Mononuclear cell (primary cell): Measurements from ENCODE around the gene ACIN1. TPM values are rescaled to one million over a fixed set of nuclear protein-coding genes. Genes with fewer than 3 reads are reported as not detected.
A peak's percentile ranks its signal among the peaks of the same experiment; 100 is the strongest.

Source experiments
- H3K27me3 ChIP-seq: 2 replicates; pipeline ENCODE4 v1.6.0; 2011; ENCODE audit warnings: low read length, control low read depth; ENCODE audit not compliant: insufficient read depth
- H3K4me1 ChIP-seq: 2 replicates; pipeline ENCODE4 v1.5.1; 2011; ENCODE audit warnings: mild to moderate bottlenecking, low read length, control low read depth; ENCODE audit not compliant: insufficient read depth
- H3K4me3 ChIP-seq: 2 replicates; pipeline ENCODE4 v1.5.1; 2011; ENCODE audit warnings: mild to moderate bottlenecking, low read length, moderate library complexity
- H3K9me3 ChIP-seq: 2 replicates; pipeline ENCODE4 v1.5.1; 2011; ENCODE audit warnings: low read depth, mild to moderate bottlenecking, control low read depth, low read length
- total RNA-seq: library from RNA; depleted of rRNA; stranded (reverse); fragments of >200 nt; gene quantifications from one replicate; pipeline ENCODE4 v1.2.3, GENCODE V29; 2012

Gene ACIN1
- total RNA-seq, 1 donor, result 123 TPM

DNA sequence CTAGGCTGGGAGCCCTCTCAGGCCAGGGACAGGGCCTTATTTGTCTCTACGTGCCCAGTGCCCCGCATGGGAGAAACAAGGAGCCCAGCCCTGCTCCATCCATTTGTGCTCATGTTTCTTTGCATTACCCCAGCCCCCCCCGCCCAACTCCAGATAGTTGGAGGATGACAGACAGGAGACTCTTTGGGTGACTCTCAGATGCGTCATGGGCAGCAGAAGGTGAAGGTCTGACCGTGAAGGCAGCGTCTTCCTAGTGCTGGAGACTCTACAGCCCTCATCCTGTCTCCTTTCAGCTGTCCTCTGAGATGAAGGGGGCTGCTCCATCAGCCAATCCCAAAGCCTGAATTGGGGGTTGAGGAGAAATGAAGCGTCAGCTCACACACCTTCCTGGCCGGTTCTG lies 53.2 kb downstream of the ACIN1 start:
- Histone ChIP-seq H3K27me3 (no peaks in the 10 kb centered on the region), H3K9me3 (no peaks in the 10 kb centered on the region), H3K4me1 (no peaks in the 10 kb centered on the region), H3K4me3 (no peak overlapping the region)

- H3K4me3 ChIP-seq, result no peak overlapping the region
- H3K9me3 ChIP-seq, result no peaks in the 10 kb centered on the region
- peaks cover 4% of the 10 kb centered on the region for H3K4me1 ChIP-seq
- no peaks in the 10 kb centered on the region for H3K27me3 ChIP-seq
Measured at GRCh38 chr14:23040100-23040499, 54.8 kb downstream of the ACIN1 start.

GRCh38 chr14:23035303-23036144 lies 59.4 kb downstream of the ACIN1 start:
- Histone ChIP-seq H3K27me3 (no peaks in the 10 kb centered on the region), H3K4me3 (peak overlapping the region; percentile 61), H3K9me3 (no peaks in the 10 kb centered on the region), H3K4me1 (peaks cover 20% of the 10 kb centered on the region)

DNA sequence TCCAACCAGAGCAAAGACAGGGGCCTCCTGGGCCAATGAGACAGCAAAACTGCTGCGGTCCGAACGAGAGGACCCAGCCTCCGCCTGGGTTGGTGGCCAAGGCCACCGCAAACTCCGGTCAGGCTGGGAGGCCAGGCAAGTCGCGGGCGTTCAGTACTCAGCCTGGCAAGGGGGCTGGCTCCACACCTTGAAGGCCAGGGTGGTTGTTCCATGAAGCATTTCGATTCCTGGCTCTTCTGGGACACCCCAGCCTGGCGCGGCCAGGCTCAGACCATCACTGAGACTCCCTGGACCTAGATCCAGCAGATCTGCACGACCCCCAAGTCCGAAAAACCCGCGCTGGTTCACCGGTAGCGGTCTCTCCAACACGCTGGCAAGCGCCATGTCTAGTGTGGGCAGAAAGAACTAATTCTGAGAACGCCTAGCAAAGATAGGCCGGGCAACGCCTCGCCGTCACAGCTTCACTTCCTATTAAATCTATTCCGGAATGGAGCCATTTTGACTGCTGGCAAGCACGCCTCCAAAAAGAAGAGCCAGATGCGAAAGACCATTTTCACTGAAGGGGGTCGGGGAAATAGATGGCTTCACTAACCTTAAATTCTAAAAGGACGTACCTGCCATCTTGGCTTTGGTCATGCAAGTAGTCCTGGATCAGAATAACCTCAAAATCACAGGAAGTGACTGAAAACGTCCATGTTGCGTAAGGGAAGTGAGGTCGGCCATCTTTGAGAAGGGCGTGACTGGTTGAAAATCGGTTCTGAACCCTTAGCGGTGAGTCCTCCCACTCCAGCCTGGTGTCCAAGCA lies 60.2 kb downstream of the ACIN1 start, which contains the start of gene PSMB5:
PSMB5 (minus strand) TSS at position 403 of the 805 bp plus-strand sequence; CDS start at position 384, 19 bp downstream.
- Histone ChIP-seq H3K27me3 (no peaks in the 10 kb centered on the region), H3K4me3 (peak within 1 kb of the TSS; percentile 61), H3K9me3 (no peaks in the 10 kb centered on the region), H3K4me1 (peaks cover 20% of the 10 kb centered on the region)

DNA sequence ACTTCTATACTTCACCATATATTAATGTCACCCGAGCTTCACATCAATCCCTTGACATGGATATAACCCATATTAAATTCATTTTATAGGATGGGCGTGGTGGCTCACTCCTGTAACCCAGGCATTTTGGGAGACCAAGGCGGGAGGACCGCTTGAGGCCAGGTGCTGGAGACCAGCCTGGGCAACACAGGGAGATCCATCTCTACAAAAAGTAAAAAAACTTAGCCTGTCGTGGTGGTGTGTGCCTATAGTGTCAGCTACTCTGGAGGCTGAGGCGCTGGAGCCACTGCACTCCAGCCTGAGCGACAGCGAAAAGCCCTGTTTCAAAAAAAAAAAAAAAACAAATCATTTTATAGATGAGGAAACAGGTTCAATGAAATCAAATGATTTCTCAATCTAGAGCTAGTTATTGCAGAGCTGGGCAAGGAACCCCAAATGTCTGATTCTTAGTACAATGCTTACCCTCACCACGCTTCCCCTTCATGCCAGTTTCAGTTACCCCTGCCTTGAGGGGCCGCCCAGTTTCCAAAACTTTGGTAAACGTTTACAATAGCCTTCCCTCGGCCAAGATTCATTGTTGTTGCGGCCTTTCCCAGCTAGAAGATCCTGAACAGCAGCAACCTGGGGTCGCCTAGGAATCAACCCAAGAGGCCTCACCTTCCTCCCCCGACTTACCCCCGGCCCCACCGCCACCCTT lies 61.0 kb downstream of the ACIN1 start:
- H3K4me1 ChIP-seq, result peaks cover 26% of the 10 kb centered on the region
- H3K4me3 ChIP-seq, result peak overlapping the region; percentile 61
- H3K27me3 ChIP-seq, result no peaks in the 10 kb centered on the region
- H3K9me3 ChIP-seq, result no peaks in the 10 kb centered on the region

DNA sequence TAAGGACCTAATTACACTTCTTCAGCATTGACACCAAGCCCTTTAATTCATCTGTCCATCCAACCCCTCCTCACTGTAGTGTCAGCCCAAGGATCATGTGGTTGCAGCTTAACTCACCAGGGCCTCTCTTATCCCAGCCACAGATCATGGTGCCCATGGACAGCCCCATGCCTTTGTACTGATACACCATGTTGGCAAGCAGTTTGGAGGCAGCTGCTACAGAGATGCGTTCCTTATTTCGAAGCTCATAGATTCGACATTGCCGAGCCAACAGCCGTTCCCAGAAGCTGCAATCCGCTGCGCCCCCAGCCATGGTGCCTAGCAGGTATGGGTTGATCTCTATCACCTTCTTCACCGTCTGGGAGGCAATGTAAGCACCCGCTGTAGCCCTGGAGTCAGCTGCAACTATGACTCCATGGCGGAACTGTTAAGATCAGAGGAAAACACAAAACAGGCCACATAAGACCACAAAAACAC lies 61.6 kb downstream of the ACIN1 start:
- peaks cover 30% of the 10 kb centered on the region for H3K4me1 ChIP-seq
- no peak overlapping the region for H3K4me3 ChIP-seq
- no peaks in the 10 kb centered on the region for H3K27me3 ChIP-seq
- H3K9me3 ChIP-seq, result no peaks in the 10 kb centered on the region

DNA sequence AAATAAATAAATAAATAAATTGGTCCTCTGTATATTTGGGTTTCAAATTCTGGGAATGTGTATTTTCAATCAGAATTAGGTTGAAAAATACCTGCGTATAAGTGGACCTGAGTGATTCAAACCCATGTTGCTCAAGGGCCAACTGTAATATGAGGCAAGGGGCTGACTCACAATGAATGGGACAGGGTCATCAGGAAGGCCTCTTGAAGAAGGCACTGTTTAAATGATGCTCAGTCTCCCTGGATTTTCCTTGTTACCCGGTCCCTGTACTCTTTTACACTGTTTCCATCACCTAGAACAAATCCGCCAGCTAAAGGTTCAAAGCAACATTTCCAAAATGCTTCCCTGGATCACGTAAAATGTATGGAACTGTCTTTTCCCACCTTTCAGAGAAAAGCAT lies 64.0 kb downstream of the ACIN1 start:
- Histone ChIP-seq H3K27me3 (no peaks in the 10 kb centered on the region), H3K4me1 (peaks cover 30% of the 10 kb centered on the region), H3K9me3 (no peaks in the 10 kb centered on the region), H3K4me3 (no peak overlapping the region)

- Histone ChIP-seq H3K4me1 (peaks cover 19% of the 10 kb centered on the region), H3K4me3 (no peak overlapping the region), H3K27me3 (no peaks in the 10 kb centered on the region), H3K9me3 (no peaks in the 10 kb centered on the region)
Measured at GRCh38 chr14:23028799-23029198, 66.1 kb downstream of the ACIN1 start.

DNA sequence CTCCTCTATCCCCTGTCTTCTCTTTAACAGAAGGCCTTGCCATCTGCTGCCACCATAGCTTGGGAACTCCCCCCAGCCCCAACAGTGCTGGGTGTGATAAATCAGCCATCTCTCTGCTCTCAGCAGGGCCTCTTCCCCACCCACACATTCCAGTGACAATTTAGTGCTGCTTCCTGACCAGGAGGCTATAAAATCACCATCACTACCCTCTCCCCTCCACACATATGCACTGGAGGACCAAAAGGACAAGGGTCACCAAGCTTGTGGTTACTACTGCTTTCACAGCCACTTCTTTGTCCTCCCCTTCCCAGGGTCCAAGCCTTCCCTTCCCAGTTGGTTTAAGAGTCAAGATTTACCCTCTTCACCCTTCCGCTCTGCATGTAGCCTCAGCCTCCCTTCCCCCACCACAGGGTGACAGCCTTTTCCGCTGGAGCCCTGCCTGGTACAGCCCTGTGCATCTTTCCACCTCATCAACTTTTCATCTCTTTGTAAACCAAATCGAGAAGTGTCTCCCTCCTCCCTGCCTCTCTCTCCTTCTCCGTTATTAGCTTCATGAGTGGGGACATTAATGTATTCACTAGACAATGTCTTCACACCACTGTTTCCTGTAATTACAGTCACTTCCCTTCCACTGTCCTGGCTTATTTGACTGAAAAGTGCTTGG lies 69.7 kb downstream of the ACIN1 start:
- Histone ChIP-seq H3K4me3 (no peak overlapping the region), H3K9me3 (no peaks in the 10 kb centered on the region), H3K27me3 (no peaks in the 10 kb centered on the region), H3K4me1 (peaks cover 10% of the 10 kb centered on the region)

DNA sequence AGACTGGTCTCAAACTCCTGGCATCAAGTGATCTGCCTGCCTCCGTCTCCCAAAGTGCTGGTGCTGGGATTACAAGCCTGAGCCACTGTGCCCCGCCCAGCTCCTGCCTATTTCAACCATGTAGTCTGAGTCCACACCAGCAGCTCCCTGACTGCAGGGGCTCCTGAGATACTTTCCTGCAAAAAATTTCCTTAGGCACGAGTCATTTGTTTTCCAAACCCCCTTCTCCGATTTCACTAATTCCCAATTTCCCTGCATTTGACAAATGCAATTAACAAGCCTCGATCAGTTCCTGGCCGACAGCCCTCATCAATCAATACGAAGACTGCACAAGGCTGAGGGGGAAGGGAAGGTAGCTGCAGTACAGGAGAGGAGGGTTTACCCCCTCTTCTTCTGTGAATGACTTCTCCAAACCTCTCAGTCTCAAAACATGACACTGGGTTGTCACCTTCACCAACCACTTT lies 70.3 kb downstream of the ACIN1 start:
- Histone ChIP-seq H3K4me1 (peaks cover 10% of the 10 kb centered on the region), H3K27me3 (no peaks in the 10 kb centered on the region), H3K4me3 (no peak overlapping the region), H3K9me3 (no peaks in the 10 kb centered on the region)

GRCh38 chr14:23023795-23024152 lies 71.2 kb downstream of the ACIN1 start:
- Histone ChIP-seq H3K4me3 (no peak overlapping the region), H3K9me3 (no peaks in the 10 kb centered on the region), H3K4me1 (peaks cover 2% of the 10 kb centered on the region), H3K27me3 (no peaks in the 10 kb centered on the region)

- no peaks in the 10 kb centered on the region for H3K27me3 ChIP-seq
- no peaks in the 10 kb centered on the region for H3K9me3 ChIP-seq
- no peaks in the 10 kb centered on the region for H3K4me1 ChIP-seq
- no peak overlapping the region for H3K4me3 ChIP-seq
Measured at GRCh38 chr14:23023022-23023794, 71.7 kb downstream of the ACIN1 start.

DNA sequence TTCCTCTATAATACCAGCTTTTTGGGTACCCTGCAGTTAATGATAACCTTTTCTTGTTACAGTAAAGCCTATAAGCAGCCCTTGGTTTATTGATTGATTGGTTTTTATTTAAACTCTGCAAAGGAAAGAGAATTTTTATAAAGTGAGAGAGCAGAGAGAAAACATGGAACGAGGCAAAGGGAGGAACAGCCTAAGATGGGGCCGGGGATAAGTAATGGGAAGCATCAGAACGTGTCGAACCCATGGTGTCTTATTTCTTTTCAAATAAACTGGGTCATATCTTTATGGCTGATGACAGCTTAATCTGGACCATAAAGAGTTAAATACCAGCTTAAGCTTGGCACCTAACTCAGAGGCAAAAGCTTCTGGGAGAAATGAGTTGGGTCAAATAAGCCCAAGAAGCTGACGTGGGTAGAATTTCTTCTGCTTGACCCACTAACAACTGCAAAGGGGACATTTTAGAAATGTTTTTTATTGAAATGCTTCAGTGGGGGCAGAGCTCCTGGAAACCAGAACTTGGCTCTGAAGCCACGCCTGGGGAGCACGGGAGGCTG lies 73.0 kb downstream of the ACIN1 start:
- H3K4me3 ChIP-seq, result no peak overlapping the region
- H3K9me3 ChIP-seq, result no peaks in the 10 kb centered on the region
- no peaks in the 10 kb centered on the region for H3K27me3 ChIP-seq
- H3K4me1 ChIP-seq, result no peaks in the 10 kb centered on the region

- no peak overlapping the region for H3K4me3 ChIP-seq
- no peaks in the 10 kb centered on the region for H3K9me3 ChIP-seq
- H3K4me1 ChIP-seq, result no peaks in the 10 kb centered on the region
- H3K27me3 ChIP-seq, result no peaks in the 10 kb centered on the region
Measured at GRCh38 chr14:23021434-23021833, 73.5 kb downstream of the ACIN1 start.
